IPS DF 4.7 (cell line): Measurements from ENCODE around the gene SFTPA2.
"Not testable (repeated sequence)": the region's sequence is repeated elsewhere in the genome, so short reads cannot be mapped to it uniquely, and the experiment has no call there.

Experiments
- DNase-seq: peaks from one replicate; pipeline ENCODE4 v3.0.0-alpha.2; 2013; ENCODE audit warnings: low spot score; ENCODE audit errors: extremely low read depth

SFTPA2 gene

DNA sequence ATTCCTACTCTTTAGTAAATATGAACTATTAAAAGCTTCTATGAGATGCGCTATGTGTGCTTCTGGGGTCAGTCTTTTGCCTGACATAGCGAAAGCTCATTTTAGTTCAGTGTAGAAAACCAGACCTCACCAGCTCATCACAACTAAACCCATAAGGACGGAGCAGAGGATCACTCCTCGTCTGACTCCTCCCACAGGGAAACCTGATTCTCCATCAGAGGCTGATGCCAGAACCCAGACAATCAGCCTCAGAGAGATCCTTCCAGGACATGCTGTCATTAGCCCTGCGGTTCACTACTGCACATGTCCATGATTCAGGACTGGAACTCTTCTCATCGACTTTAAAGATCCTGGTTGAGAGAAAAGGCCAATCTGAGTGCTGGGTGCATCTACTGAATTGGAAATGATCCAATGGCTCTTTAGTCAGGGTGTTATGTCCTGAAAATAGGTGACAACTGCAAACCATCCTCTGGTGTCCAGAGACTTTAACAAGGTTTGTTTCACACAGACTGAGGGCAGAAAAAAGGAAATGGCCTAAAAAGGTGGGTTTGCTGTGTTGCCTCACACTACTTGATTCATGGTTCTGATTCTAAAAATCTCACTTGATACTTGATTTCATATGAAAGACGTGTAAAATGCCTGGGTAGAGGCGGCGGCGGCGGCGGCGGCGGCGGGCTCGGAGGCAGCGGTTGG is 48.2 kb downstream of the SFTPA2 start, which contains the start of gene EIF5AL1:
EIF5AL1 (plus strand) TSS at position 643 of the 693 bp plus-strand sequence. CDS start 117 bp downstream, outside the sequence.
- DNase-seq: not testable (repeated sequence)

- DNase-seq: not testable (repeated sequence)
Measured at GRCh38 chr10:79509934-79510508, 50.2 kb downstream of the SFTPA2 start.

- not testable (repeated sequence) for DNase-seq
Measured at GRCh38 chr10:79509306-79509933, 50.8 kb downstream of the SFTPA2 start.

GRCh38 chr10:79508245-79508644 is 52.0 kb downstream of the SFTPA2 start:
- DNase-seq: not testable (repeated sequence)

DNA sequence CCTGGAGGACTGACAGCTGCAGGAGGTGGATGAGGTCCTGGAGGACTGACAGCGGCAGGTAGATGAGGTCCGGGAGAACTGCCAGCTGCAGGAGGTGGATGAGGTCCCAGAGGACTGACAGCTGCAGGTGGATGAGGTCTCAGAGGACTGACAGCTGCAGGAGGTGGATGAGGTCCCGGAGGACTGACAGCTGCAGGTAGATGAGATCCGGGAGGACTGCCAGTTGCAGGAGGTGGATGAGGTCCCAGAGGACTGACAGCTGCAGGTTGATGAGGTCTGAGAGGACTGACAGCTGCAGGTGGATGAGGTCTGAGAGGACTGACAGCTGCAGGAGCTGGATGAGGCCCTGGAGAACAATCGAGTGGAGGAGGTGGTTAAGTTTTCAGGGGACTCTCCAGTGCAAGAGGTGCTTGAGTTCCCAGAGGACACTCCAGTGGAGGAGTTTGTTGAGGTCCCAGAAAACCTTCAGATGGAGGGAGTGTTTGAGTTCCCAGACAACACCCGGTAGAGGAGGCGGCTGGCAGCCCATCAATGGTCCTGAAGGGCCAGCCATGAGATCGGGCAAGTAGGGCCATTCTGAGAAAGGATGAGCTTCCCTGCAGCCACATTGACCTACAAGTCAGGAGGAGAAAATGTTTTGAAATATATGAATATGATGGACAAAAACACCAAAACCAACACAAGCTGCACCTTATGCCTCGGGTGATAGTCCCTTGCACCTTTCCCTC is 52.6 kb downstream of the SFTPA2 start:
- no peak for DNase-seq
